ENCODE data around the gene IFTAP.
"Not testable (repeated sequence)": the region's sequence is repeated elsewhere in the genome, so short reads cannot be mapped to it uniquely, and the experiment has no call there.

IFTAP gene, protein sequence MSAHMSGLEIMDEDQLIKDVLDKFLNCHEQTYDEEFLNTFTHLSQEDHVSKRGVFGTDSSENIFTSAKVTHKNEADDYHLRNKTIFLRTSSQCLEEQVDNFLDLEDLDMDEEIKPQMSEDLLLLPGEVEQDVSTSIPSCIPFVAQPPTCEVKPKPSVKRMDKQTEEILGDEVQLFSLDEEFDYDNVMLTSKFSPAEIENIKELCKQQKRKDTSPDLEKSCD

DNA sequence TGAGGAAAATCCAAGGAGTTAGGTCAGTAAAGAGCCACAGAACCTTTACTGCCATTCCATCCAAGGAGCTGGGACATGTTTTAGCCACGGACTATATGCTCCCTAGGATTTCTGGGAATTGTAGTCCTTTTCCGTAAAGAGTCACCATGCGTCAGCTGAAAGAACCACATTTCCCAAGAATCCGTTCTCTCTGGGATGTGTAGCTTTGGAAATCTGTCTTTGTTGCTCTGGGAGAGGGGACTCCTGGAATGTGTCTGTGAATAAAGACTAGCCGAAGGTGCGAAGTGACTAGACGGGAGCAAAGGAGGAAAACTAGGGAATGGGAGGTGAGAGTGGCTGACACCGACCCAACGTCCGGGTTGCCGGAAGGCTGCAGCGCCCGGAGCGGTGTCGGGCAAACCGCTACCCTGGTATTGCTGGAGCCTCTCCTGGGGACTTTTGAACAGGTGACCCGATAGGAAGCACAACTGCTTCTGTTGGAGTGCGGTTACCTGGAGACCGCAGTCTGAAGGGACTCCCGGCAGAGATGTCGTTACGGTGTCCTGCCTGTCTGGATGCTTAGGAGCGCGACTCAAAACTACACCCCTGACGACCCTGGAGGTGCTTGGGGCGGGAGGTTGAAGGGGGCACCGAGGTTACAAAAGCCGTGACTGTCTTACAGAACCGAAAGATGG is at the start of gene IFTAP:
TSS of gene IFTAP (plus strand) at position 187 of the 674 bp plus-strand sequence. CDS start 15,602 bp downstream, outside the sequence.
- DNase-seq = peak; percentile 88 to 92

DNA sequence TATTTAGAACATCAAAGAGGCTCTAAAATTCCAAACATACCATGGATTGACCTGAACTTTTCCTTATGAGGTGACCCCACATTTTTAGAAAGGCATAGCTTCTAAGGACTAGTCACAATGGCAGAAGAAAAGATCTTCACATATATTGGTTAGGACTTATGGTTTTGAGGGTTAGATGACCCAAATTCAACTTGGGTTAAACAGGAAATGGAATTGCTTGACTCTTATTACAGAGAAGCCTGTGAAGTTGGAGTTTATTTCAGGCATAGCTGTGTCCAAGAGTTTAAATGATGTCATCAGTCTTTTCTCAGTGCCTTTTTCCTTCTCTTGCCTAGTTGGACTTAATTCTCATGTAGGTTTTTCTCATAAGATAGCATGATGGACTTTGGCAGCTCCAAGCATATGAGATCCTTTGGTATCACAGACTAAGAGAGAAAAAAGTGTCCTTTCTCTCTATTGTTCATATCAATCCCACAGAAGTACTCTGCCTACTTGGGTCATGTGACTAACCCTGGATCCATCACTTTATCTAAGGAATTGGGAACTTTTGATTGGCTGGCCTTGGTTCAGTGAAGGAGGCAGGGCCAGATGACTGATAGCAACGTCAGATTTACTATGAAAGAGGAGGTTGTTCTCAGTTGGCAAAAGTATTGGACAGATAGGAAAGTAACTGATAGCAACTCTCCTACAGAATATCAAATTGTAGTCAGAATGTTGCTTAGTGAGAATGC is 43.8 kb upstream of the IFTAP start:
- no peak for DNase-seq

DNA sequence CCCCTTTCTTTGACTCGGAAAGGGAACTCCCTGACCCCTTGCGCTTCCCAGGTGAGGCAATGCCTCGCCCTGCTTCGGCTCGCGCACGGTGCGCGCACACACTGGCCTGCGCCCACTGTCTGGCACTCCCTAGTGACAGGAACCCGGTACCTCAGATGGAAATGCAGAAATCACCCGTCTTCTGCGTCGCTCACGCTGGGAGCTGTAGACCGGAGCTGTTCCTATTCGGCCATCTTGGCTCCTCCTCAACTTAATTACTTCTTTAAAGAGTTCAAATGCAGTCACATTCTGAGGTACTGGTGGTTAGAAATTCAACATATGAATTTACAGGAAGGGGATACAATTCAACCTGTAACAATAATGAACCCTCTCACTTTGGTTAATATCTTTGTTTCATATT is 36.9 kb upstream of the IFTAP start:
- DNase-seq = not testable (repeated sequence)

DNA sequence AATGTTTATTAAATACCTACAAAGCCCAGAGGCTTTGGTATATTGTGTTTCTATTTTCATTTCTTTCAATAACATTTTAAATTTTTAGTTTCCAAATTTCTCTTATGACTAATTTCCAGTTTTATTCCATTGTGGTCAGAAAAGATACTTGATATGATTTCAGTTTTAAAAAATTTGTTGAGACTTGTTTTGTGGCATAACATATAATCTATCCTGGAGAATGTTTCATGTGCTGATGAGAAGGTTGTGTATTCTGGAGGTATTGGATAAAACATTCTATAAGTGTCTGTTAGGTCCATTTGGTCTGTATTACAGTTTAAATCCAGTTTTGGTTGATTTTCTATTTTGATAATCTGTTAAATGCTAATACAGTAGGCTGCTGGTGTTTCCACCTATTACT is 36.3 kb upstream of the IFTAP start:
- DNase-seq = no peak

DNA sequence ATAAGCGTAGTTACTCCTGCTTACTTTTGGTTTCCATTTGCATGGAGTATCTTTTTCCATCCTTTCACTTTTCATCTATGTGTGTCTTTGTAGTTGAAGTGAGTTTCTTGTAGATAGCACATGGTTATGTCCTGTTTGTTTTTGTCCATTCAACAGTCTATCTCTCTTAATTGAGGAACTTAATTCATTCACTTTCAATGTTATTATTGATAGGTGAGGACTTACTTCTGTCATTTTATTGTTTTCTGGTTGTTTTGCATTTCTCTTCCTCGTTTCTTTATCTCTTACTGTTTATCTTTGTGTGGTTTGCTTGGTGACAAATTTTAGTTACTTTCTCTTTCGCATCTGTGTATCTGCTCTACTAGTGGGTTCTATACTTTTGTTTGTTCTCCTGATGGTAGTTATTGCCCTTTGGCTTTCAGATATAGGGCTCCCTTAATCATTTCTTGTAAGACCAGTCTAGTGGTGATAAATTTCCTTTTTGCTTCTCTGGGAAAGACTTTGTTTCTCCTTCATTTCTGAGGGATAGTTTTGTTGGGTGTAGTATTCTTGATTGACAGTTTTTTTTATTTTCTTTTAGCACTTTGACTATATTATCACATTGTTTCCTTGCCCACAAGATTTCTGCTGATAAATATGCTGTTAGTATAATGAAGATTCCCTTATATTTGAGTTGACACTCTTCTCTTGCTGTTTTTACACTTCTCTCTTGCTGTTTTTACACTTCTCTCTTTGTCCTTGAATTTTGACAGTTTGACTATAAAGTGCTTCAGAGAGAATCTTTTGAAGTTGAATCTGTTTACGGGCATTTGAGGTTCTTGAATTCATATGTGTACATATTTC is 35.5 kb upstream of the IFTAP start:
- DNase-seq = no peak

DNA sequence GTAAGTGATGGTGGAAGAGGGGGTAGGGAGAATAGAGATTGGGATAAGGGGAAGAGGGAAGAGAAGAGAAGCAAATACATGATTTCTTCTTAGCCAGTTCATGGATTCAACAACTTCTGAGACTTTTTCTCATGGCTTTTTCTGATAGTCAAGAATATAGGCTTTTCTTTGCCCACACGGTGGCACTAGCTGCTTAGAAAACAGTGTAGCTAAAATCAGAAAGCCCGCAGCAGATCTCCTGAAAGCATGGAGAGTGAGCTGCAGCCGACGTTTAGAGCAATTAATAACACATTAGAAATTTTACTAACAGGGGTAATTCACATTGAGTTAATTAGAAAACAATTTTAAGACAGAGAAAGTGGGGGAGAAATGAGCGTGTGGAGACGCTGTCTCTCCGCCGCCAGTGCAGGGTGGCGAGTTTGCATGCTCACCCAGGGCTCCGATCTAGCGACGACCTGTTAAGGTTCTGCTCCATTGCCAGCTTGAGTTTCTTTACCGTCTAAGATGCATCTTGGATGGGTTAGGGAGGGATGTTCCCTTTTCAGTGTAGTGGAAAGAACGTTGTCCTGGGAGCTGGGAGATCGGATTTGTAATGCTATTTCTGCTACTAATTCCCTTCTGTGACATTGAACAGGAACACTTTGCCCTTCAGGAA is 29.8 kb upstream of the IFTAP start:
- DNase-seq = peak; percentile 53 to 77

DNA sequence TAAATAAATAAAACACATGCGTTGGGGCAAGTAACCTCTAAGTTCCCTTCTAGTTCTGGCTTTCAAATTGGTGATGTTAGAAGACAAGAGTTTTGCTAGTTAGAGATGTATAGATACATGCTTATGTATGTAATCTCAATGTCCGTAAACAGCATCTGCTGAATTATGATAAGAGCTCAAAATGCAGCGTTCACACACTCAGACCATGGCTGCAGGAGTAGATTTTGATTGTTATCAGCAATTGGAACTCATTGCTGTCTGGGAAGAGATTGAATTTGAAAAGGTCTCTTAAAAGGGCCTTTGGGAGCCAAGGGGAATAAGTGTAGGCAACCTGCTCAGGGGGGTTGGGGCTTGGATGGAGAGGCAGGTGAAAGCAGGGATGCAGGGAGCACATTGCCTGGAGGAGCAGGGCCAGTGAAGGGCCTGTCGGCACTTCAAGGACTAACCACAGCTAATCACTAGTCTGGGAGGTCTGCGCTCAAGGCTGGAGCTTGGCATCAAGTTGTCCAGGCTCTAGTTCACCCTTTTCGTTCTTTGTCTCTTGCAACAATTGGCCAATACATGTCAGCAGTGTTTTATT is 29.2 kb upstream of the IFTAP start:
- no peak for DNase-seq

DNA sequence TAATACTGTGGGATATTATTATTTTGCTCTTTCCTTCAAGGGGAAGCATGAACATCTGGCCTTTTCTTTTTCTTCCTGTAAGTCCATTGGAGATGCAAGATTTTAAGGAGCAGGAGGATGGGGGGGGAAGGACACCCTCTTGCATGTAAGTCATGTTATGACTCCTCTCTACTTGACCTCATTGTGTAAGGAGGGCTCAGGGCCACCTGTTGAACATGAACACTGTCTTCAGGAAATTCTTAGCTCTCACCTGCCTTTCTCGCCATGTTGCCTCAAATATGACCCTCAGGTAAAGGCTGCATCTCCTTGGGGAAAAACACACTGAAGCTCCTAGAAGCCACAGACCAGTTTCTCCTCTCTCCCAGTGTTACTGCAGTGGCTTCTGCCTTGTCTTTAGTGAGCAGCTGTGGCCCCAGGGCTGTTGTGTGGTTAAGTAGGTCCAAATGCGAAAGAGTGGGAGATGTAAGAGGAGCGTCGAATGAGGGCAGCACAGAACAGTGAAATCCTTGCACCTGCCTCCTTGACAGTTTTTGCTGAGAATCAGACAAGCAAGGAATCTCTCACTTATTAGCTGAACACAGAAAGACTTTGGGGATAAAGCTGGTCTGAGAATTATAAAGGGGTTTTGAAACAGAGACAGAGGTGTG is 27.8 kb upstream of the IFTAP start:
- no peak for DNase-seq

DNA sequence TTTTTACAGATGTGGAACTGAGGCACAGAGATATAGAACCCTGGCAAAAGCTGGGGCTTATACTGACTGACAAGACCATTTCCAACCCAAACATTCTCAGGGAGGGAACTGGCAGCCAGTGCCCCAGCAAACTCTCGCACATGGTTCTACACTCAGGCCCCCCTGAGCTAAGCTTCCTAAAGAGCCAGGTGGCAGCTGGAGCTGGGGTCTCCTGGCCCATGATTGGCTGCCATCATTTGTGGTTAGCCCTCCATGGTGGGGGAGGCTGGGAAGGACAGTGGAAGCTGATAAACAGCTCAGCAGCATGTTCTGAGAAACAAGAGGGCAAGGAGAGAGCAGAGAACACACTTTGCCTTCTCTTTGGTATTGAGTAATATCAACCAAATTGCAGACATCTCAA is 26.6 kb upstream of the IFTAP start, which contains the start of gene RAG1:
TSS of gene RAG1 (plus strand) at position 314 of the 400 bp plus-strand sequence. CDS start 5,298 bp downstream, outside the sequence.
- no peak for DNase-seq

DNA sequence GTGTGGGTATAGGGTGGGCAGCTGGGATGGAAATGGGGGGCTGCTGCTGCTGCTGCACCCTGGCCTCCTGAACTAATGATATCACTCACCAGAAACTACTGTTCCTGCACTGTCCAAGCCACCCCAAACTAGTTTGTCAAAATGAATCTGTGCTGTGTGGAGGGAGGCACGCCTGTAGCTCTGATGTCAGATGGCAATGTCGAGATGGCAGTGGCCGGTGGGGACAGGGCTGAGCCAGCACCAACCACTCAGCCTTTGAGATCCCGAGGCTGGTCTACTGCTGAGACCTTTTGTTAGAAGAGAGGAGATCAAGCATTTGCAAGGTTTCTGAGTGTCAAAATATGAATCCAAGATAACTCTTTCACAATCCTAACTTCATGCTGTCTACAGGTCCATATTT is 25.2 kb upstream of the IFTAP start:
- DNase-seq = no peak

DNA sequence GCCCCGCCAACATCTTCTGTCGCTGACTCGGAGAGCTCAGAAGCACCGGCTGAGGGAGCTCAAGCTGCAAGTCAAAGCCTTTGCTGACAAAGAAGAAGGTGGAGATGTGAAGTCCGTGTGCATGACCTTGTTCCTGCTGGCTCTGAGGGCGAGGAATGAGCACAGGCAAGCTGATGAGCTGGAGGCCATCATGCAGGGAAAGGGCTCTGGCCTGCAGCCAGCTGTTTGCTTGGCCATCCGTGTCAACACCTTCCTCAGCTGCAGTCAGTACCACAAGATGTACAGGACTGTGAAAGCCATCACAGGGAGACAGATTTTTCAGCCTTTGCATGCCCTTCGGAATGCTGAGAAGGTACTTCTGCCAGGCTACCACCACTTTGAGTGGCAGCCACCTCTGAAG is 19.8 kb upstream of the IFTAP start:
- no peak for DNase-seq

DNA sequence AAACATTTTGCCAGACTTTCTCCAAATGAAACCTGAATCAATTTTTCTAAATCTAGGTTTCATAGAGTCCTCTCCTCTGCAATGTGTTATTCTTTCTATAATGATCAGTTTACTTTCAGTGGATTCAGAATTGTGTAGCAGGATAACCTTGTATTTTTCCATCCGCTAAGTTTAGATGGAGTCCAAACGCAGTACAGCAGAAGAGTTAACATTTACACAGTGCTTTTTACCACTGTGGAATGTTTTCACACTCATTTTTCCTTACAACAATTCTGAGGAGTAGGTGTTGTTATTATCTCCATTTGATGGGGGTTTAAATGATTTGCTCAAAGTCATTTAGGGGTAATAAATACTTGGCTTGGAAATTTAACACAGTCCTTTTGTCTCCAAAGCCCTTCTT is 16.9 kb upstream of the IFTAP start:
- no peak for DNase-seq

DNA sequence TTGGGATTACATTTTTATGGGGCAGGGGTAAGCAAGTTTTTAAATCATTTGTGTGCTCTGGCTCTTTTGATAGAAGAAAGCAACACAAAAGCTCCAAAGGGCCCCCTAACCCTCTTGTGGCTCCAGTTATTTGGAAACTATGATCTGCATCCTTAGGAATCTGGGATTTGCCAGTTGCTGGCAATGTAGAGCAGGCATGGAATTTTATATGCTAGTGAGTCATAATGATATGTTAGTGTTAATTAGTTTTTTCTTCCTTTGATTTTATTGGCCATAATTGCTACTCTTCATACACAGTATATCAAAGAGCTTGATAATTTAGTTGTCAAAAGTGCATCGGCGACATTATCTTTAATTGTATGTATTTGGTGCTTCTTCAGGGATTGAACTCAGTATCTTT is 16.4 kb upstream of the IFTAP start:
- no peak for DNase-seq

DNA sequence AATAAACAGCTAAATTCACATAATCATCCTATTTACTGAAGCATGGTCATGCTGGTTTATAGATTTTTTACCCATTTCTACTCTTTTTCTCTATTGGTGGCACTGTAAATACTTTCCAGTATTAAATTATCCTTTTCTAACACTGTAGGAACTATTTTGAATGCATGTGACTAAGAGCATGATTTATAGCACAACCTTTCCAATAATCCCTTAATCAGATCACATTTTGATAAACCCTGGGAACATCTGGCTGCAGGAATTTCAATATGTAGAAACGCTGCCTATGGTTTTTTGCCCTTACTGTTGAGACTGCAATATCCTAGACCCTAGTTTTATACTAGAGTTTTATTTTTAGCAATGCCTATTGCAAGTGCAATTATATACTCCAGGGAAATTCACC is 15.8 kb upstream of the IFTAP start:
- DNase-seq = no peak

DNA sequence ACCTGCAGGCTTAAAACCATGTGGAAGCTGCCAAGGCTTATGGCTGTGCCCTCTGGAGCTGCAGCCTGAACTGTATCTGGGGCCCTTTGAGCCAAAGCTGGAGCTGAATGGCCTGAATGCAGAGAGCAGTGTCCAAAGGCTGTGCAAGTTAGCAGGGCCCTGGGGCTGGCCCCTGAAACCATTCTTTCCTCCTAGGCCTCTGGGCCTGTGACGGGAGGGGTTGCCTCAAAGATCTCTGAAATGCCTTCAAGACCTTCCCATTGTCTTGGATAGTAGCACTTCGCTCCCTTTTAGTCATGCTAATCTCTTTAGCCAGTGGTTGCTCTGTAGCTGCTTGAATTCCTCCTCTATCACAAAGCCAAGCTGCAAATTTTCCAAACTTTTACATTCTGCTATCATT is 12.8 kb upstream of the IFTAP start:
- no peak for DNase-seq

DNA sequence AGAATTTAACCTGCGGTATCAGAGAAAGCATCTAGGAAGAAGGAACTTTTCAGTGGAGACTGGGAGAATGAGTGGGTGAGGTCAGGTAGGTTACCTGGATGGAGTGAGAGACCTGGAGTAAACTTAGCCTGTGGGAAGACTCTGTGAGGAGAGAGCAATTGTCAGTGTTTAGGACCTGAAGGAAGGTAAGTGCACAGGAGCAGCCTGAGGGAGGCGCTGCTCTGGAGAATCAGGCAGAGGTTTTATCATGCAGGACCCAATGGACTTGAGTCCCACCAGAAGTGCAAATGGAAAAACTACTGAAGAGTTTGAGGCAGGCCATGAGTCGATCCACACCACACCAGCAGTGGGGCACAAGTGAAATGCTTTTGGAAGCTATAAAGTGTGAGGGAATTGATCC is 10.6 kb upstream of the IFTAP start:
- DNase-seq = no peak

DNA sequence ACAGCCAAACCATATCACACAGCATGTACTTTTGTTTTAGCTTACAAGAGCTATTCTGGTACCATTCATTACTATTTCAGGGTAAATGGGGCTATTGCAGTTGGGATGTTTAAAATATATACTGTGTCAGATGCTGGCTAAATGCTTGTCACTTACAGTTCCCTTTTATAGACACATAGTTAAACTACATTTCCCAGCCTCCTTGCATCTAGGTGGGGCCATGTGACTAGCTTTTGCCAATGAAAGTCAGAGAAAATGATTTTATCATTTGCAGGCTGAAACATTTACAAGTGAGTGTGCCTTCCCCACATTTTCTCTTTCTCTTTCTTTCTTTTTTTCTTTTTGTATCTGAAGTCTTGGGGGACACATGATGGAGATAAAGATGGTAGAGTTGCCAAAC is 7.8 kb upstream of the IFTAP start:
- no peak for DNase-seq

DNA sequence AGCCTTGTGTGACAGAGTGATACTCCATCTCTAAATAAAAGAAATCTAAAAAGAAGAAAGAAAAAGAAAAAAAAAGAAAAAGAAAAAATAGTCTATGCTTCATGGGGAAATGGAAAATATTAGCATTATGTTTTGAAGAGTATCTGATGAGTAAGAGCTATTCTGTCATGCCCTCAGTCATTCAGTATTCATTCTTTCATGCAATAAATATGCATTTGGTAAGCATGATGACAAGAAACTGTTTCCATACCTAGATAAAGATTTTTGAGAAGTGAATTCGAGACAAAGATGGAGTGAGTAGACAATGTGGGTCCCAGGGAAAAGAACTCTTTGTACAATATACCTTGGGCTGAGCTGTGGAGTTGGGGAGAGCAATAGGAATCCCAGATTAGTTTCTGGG is 6.2 kb upstream of the IFTAP start:
- DNase-seq = no peak

DNA sequence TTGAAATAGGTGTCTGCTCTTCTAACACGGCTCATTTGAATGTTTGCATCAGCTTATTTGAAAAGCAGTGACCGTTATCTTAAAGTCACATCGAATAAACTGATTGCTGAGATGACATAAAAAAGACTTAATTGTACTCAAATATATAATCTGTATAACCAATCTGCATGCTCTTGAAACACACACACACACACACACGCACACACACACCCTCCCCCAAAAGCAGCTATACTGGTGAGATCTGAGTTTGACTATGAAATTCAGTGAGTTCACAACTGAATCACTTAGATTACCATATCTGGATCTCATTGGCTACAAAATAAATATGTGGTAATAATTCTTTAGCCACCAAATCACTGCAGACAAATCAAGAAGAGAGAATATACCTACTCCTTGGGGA is 3.8 kb upstream of the IFTAP start:
- DNase-seq = no peak

DNA sequence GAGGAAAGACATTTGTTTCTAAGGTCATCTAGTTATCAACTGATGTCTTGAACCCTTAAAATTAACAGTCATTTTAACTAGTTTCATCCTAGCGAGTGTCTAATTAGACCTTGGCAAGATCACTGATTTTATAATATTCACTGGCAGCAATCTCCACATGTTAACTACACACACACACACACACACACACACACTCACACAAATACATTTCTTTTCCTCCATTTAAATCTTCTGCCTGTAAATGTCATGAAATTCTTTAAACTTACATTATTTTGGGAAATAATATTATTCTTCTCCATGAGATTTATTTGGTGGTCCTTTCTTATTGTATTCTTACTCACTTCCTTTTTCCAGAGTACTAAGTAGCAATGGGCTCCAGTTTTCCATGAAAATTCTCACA is 2.9 kb upstream of the IFTAP start:
- DNase-seq = no peak

DNA sequence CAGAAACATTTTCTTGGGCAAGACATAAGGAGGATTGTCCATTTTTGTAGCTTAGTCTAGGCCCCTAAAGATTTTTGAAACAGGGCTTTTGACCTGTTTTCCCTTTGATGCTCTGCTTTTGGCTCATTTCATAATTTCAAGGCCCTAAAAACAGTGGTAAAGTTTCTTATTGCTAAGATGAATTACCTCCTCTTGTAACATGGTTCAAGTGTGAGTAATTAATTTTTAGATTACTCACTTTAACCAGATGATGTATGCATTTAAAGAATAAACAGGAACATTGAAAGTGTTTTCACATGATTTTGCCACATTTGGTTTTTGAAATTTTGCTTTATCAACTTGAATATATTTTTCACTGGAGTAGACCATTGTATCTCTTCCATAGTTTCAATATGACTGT is 2.6 kb downstream of the IFTAP start:
- no peak for DNase-seq

DNA sequence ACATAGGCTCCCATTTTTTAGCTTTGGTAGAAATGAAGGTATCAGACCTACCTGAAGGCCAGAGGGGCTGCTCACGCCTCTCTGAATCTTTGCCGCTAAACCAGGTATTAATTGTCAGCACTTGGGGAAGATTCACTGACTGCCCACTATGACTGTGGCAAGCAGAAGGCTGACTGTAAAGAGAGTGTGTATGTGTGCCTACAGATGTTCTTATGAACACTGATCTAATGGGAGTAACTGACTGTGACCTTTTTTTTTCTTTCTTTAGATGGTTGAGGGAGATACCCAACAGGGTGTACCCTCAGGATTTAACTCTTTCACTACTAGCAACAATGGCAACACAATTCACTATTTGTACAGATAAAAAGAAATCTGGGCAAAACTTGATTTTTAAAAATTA is 3.7 kb downstream of the IFTAP start, which contains the start of gene RAG2:
TSS of gene RAG2 (minus strand) at position 186 of the 400 bp plus-strand sequence. CDS start 4,068 bp downstream, outside the sequence.
- DNase-seq = no peak

All from NCI-H446 (cell line).